Measurements from ENCODE around the gene FAM3A.
"Not testable (repeated sequence)": the region's sequence is repeated elsewhere in the genome, so short reads cannot be mapped to it uniquely, and the experiment has no call there.

Gene FAM3A

GRCh38 chrX:154502989-154503388, 13.0 kb downstream of the FAM3A start:
- DNase-seq (ENCODE audit: low read depth in 2 of 2), result no peak

GRCh38 chrX:154502098-154502497, 13.9 kb downstream of the FAM3A start:
- DNase-seq (ENCODE audit: low read depth in 2 of 2), result no peak

- not testable (repeated sequence) for DNase-seq (ENCODE audit: low read depth in 2 of 2)
Measured at GRCh38 chrX:154501423-154501822, 14.6 kb downstream of the FAM3A start.

- not testable (repeated sequence) for DNase-seq (ENCODE audit: low read depth in 2 of 2)
Measured at GRCh38 chrX:154496591-154497137, 19.4 kb downstream of the FAM3A start.

- DNase-seq (ENCODE audit: low read depth in 2 of 2), result no peak
Measured at GRCh38 chrX:154495472-154495922, 20.5 kb downstream of the FAM3A start.

GRCh38 chrX:154494715-154495114, 21.3 kb downstream of the FAM3A start:
- DNase-seq (ENCODE audit: low read depth in 2 of 2), result no peak

- peak; percentile 73 to 76 for DNase-seq (ENCODE audit: low read depth in 2 of 2)
Measured at GRCh38 chrX:154490414-154491083, 25.5 kb downstream of the FAM3A start, which contains the start of gene SLC10A3. TSS of gene SLC10A3 (minus strand) at chrX:154490629. CDS start at chrX:154488940, 1,689 bp downstream.

DNA sequence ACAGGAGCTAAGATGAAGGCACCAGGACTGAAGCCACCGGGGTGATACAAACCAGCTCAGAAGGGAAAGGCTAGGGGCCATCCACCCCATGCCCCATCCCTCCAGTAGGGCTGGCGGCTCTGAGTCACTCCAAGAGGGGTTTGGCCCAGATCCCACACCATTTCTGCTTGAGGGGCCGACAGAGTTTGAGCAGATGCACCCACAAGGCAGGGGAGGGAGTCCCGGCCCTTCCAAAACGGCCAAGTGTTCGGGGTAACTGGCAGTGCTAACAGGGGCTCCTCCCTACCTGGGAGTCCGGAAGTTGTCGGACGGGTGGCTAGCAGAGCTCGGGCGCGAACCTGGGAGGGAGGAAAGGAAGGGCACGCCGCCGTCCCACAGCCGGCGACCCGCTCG, 26.0 kb downstream of the FAM3A start:
- no peak for DNase-seq (ENCODE audit: low read depth in 2 of 2)

GRCh38 chrX:154489182-154489581, 26.9 kb downstream of the FAM3A start:
- no peak for DNase-seq (ENCODE audit: low read depth in 2 of 2)

DNA sequence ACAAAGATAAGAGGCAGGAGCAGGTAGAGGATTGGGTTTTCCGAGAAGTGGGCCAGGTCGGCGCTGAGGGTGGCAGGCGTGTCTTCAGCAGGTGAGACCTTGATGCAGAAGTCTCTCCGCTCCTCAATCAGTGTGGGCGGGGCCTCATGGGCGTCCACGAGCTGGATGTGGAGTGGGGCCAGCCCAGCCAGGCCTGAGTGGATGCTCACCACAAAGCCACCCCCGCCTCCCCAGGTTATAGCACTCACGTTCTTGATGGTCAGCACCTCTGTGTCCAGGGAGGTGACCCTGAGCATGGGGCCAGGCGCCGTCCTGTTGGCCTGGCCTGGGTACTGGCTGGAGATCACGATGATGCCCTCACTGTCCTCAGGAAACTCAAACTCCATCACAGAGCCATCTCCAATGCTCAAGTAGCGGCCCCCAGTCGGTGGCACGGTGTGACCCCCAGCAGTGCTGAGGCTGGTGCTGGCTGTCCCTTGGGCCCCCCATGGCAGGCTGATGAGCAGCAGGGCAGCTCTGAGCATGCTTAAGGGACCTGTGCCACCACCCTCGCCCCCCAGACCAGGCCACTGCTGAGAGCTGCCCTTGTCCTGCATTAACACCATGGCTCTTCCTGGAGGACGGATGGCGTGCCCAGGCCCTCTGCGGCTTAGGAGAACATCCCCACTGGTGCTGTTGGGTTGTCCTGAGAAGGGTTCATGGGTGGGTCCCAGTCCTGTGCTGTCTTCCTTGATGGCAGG, 27.5 kb downstream of the FAM3A start:
- no peak for DNase-seq (ENCODE audit: low read depth in 2 of 2)

- no peak for DNase-seq (ENCODE audit: low read depth in 2 of 2)
Measured at GRCh38 chrX:154487518-154488290, 28.3 kb downstream of the FAM3A start.

GRCh38 chrX:154486396-154487207, 29.4 kb downstream of the FAM3A start, which contains the start of gene UBL4A:
TSS of gene UBL4A (minus strand) at chrX:154486615. CDS start at chrX:154486584, 31 bp downstream.
- DNase-seq (ENCODE audit: low read depth in 2 of 2), result no peak

DNA sequence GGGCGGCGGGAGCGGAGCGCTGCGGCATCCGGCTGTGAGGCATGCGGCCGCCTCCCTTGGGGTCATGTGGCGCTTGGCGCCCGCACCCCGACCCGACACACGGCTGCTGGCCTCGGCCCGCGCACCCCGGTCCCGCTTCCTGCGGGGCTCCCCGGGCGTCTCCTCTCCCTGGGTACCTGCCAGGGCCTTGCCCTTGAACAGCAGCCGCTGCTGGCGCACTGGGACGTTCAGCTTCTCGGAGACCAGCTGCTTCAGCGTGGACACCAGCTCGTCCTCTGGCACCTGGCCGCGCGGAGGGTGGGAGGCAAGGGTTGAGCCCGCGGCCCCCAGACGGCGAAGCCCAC, 30.0 kb downstream of the FAM3A start:
- no peak for DNase-seq (ENCODE audit: low read depth in 2 of 2)

DNA sequence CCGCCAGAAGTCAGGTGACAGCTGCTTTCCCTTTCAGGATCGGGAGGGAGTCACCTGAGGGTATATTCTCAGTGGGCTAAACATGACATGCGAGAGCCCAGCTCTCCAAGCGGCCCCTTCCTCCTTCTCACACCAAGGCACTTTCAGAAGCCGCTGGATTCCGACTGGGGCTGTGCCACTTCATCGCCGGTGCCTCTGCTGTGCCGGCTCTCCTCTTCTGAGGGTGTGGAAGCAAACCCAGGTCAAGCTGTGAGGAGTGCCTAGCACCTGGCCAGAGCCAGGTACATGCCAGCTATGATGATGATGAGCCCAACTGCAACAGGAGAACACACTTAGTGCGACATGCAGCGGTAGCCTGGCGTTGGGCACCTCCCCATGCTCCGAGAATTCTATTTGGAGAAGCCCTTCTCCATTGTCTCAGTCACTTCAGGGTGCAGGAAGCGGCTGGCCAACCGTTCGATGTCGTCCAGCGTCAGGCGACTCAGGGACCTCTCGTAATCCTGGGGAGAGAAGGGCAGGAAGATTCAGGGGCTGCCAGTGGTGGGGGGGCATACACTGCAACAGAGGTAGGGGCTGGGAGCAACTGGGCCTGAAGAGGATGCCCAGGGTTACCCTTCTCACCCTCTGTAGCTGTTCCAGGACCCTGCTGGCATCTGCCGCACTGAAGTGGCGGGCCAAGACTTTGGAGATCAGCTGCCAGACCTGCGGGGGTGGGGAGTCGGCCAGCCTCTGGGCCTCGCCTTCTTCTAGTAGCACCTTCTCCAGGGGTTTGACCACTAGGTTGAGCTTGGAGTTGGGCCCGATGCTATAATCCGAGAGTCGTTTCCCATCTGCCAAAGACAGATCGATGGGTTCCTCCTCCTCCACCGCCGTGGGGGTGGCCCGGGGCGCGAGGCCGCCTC, 30.6 kb downstream of the FAM3A start:
- DNase-seq (ENCODE audit: low read depth in 2 of 2), result no peak

- DNase-seq (ENCODE audit: low read depth in 2 of 2), result no peak
Measured at GRCh38 chrX:154484255-154485149, 31.5 kb downstream of the FAM3A start.

DNA sequence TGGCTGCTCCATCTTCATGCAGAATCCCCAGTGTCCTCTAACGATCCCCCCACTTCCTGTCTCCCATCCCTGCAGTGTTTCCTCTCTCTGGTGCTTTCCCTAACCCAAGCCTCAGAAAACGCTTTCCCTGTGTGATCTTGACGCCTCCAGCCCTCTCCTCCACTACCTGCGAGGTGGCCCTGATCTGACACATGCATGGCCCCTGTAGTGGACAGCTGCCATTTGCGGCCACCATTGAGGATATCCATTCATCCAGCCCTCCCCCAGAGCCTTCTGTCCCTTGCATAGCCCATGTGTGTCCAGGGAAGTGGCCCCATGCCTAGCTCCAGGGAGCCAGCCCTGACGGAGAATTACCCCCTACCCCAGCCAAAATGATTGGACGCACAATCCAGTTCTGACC, 32.7 kb downstream of the FAM3A start:
- DNase-seq (ENCODE audit: low read depth in 2 of 2), result no peak

GRCh38 chrX:154482786-154483185, 33.2 kb downstream of the FAM3A start:
- DNase-seq (ENCODE audit: low read depth in 2 of 2), result no peak

GRCh38 chrX:154481911-154482601, 34.0 kb downstream of the FAM3A start:
- DNase-seq (ENCODE audit: low read depth in 2 of 2), result no peak

- no peak for DNase-seq (ENCODE audit: low read depth in 2 of 2)
Measured at GRCh38 chrX:154481195-154481594, 34.8 kb downstream of the FAM3A start.

All from stimulated activated CD8-positive, alpha-beta memory T cell treated with anti-CD3 and anti-CD28 coated beads, Interleukin-2, amount 100 ng/mL, for 1 hour (primary cell).